Keratinocyte (primary cell): ENCODE data around the gene BMF. TPM values are rescaled to one million over a fixed set of nuclear protein-coding genes. Genes with fewer than 3 reads are reported as not detected.

Experiments used
- DNase-seq: peaks from one replicate; pipeline ENCODE4 v3.0.0-alpha.2; 2011; ENCODE audit warnings: low read depth, missing footprints, low spot score
- FAIRE-seq: peaks from 2 replicates; lab custom pipeline; 2011; peaks lifted over from hg19 to GRCh38; lab: Jason Lieb, UNC
- H2AFZ ChIP-seq: 2 replicates; pipeline ENCODE4 v1.6.0; 2012; ENCODE audit warnings: low read length, control low read depth, inconsistent platforms; ENCODE audit not compliant: control insufficient read depth
- H3K27ac ChIP-seq: 2 replicates; pipeline ENCODE4 v1.5.1; 2011; ENCODE audit warnings: low read length; ENCODE audit not compliant: control insufficient read depth, insufficient read depth
- H3K27me3 ChIP-seq: 3 replicates; pipeline ENCODE4 v1.6.0; 2011; ENCODE audit warnings: low read length; ENCODE audit not compliant: control insufficient read depth, insufficient read depth; ENCODE audit errors: extremely low read depth
- H3K36me3 ChIP-seq, 2 experiments: 2 replicates in 1 of 2; 3 replicates in 1 of 2; pipeline ENCODE4 v1.5.1; 2011; ENCODE audit warnings: low read length in 2 of 2, mild to moderate bottlenecking in 1 of 2; ENCODE audit not compliant: control insufficient read depth in 2 of 2, insufficient read depth in 2 of 2; ENCODE audit errors: extremely low read depth in 1 of 2
- H3K4me1 ChIP-seq: 3 replicates; pipeline ENCODE4 v1.5.1; 2011; ENCODE audit warnings: low read length; ENCODE audit not compliant: control insufficient read depth, insufficient read depth; ENCODE audit errors: extremely low read depth
- H3K4me2 ChIP-seq: 3 replicates; pipeline ENCODE4 v1.6.0; 2011; ENCODE audit warnings: low read depth, low read length; ENCODE audit not compliant: control insufficient read depth, insufficient read depth; ENCODE audit errors: extremely low read depth
- H3K4me3 ChIP-seq, 3 experiments: fragments of 200-600 bp in 1 of 3; sonication (generic) in 1 of 3; 2 replicates in 2 of 3; 3 replicates in 1 of 3; pipeline ENCODE4 v1.5.1; 2011 to 2016; ENCODE audit warnings: low read length in 3 of 3, mild to moderate bottlenecking in 3 of 3, control low read depth in 2 of 3, inconsistent platforms in 1 of 3, low read depth in 1 of 3, mixed read lengths in 1 of 3, mixed run types in 1 of 3, moderate library complexity in 1 of 3; ENCODE audit not compliant: control insufficient read depth in 2 of 3, insufficient read depth in 2 of 3; ENCODE audit errors: extremely low read depth in 1 of 3
- H3K79me2 ChIP-seq: 2 replicates; pipeline ENCODE4 v1.6.0; 2012; ENCODE audit warnings: low read length; ENCODE audit not compliant: control insufficient read depth, insufficient read depth
- H3K9ac ChIP-seq: 3 replicates; pipeline ENCODE4 v1.6.0; 2011; ENCODE audit warnings: low read length; ENCODE audit not compliant: control insufficient read depth, insufficient read depth; ENCODE audit errors: extremely low read depth
- H3K9me1 ChIP-seq: 3 replicates; pipeline ENCODE4 v1.6.0; 2011; ENCODE audit warnings: low read length; ENCODE audit not compliant: control insufficient read depth, insufficient read depth; ENCODE audit errors: extremely low read depth
- H3K9me3 ChIP-seq: 2 replicates; pipeline ENCODE4 v1.5.1; 2012; ENCODE audit warnings: low read depth, low read length; ENCODE audit not compliant: control insufficient read depth
- H4K20me1 ChIP-seq: 3 replicates; pipeline ENCODE4 v1.6.0; 2011; ENCODE audit warnings: low read length; ENCODE audit not compliant: control insufficient read depth, insufficient read depth; ENCODE audit errors: extremely low read depth
- EZH2 ChIP-seq: IDR thresholded peaks from one replicate; pipeline ENCODE4 v1.6.1; 2012; ENCODE audit warnings: inconsistent platforms, mild to moderate bottlenecking, low read length, moderate library complexity
- dilution Hi-C: fragments of 300-500 bp; cut with MboI; formaldehyde crosslinking; loops from one replicate; pipeline ENCODE4 v1.7.0; 2020; ENCODE audit warnings: low sequenced_read_pairs; ENCODE audit not compliant: extremely low pct_ligation_motif_present
- polyA plus RNA-seq, 5 experiments: library from polyadenylated mRNA; depleted of rRNA in 3 of 5; stranded (reverse) in 3 of 5; stranded (forward) in 1 of 5; unstranded in 1 of 5; fragments of >200 nt; gene quantifications; 1 replicate in 1 of 5; 2 replicates in 3 of 5; 3 replicates in 1 of 5; pipeline versions ENCODE4 v1.2.1 to v1.2.3, GENCODE V29; 2011 to 2012; ENCODE audit warnings: missing spikeins in 2 of 5, low read depth in 1 of 5, low replicate concordance in 1 of 5
- TF ChIP-seq, protein P1 (sequence below), 3 experiments: IDR thresholded peaks in 1 of 3; conservative IDR thresholded peaks in 1 of 3; optimal IDR thresholded peaks in 1 of 3; 2 replicates in 2 of 3; 3 replicates in 1 of 3; pipeline versions ENCODE3 to v1.5.1; 2011; ENCODE audit warnings: low read length in 3 of 3, mild to moderate bottlenecking in 3 of 3, moderate library complexity in 2 of 3, control low read depth in 1 of 3, inconsistent platforms in 1 of 3; ENCODE audit not compliant: insufficient read depth in 2 of 3; ENCODE audit errors: extremely low read depth in 1 of 3

BMF gene
- polyA plus RNA-seq, 1 donor (not counting 4 experiments of a cell fraction or from before 2014, with no cell fraction given), result 0.13 TPM

DNA sequence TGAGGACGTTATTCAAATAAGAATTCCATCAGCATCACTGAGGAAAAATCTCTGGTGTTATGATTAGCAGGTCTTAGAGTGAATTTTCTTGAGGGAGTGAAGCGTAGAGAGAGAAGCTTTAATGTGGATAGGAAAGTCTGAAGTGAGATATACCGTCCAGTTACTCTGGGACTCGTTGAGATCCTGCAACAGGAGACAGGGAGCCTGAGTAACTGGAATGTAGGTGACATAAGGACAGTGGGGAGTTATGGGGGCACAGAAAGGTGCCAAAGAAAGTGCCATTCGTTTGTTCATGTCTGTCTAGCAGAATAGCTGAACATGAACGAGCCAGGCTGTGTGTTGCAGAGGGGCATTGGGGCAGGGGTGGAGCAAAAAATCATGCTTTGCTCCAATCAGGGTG, 42.8 kb upstream of the BMF start:
- H3K4me2 ChIP-seq, result peak overlapping the region; percentile 43
- TF ChIP-seq, protein P1, sequence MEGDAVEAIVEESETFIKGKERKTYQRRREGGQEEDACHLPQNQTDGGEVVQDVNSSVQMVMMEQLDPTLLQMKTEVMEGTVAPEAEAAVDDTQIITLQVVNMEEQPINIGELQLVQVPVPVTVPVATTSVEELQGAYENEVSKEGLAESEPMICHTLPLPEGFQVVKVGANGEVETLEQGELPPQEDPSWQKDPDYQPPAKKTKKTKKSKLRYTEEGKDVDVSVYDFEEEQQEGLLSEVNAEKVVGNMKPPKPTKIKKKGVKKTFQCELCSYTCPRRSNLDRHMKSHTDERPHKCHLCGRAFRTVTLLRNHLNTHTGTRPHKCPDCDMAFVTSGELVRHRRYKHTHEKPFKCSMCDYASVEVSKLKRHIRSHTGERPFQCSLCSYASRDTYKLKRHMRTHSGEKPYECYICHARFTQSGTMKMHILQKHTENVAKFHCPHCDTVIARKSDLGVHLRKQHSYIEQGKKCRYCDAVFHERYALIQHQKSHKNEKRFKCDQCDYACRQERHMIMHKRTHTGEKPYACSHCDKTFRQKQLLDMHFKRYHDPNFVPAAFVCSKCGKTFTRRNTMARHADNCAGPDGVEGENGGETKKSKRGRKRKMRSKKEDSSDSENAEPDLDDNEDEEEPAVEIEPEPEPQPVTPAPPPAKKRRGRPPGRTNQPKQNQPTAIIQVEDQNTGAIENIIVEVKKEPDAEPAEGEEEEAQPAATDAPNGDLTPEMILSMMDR (optimal IDR thresholded peaks at IDR 0.05 in 1 of 3, IDR thresholded peaks at IDR 0.05 in 1 of 3, conservative IDR thresholded peaks at IDR 0.05 in 1 of 3; ENCODE audit: extremely low read depth in 1 of 3, insufficient read depth in 2 of 3, low read length in 3 of 3), result no peak
- no peak for TF ChIP-seq EZH2
- no peak overlapping the region for H3K9ac ChIP-seq
- no peaks in the 10 kb centered on the region for H3K9me1 ChIP-seq
- dilution Hi-C loops, result no loop called here
- H4K20me1 ChIP-seq, result no peaks in the 10 kb centered on the region
- DNase-seq (no peak), FAIRE-seq (no peak)
- no peaks in the 10 kb centered on the region for H3K27me3 ChIP-seq
- H3K9me3 ChIP-seq, result no peaks in the 10 kb centered on the region
- no peak overlapping the region for H2AFZ ChIP-seq
- no peaks in the 10 kb centered on the region for H3K36me3 ChIP-seq
- H3K27ac ChIP-seq, result no peak overlapping the region
- H3K4me3 ChIP-seq, result no peak overlapping the region
- H3K79me2 ChIP-seq, result no peaks in the 10 kb centered on the region
- peaks cover 49% of the 10 kb centered on the region for H3K4me1 ChIP-seq

DNA sequence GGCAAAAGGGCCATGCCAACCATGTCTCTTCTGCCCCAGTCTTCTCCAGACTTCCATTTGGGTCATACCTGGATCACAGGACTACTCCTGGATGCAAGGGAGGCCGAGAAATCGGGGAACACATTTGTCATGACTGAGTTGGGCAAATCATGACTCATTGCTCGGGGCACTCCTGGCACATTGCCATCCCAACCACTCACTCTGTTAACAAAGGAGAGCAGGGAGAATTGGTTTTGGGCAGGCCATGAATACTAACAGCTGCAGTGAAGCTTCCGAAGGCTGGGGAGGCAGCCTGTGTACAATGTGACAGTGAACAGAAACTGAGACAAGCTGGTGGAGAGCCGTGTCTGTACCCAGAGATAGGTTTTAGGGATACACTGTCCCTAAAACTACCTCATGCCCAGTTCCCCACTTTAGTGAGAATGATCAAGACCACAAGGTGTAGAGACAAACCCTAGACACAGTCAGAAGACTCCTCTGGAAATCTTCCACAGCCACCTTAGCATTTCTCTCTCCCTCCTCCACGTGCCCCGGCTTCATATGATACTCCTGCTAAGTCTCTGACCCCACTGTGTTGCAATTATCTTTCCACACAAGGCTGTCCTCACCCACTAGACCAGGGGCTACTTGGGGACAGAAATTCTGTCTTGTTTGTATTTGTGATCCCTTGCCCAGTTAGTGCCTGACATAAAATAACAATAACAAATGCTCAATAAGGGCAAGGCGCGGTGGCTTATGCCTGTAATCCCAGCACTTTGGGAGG, 41.7 kb upstream of the BMF start:
- DNase-seq (peak; percentile 86), FAIRE-seq (peak; percentile 98)

More for the DNA sequence above, 41.7 kb upstream of the BMF start:
- Histone ChIP-seq H2AFZ (no peak overlapping the region), H3K9me3 (no peaks in the 10 kb centered on the region), H3K4me2 (peak overlapping the region; percentile 56), H3K36me3 (no peaks in the 10 kb centered on the region), H3K79me2 (no peaks in the 10 kb centered on the region), H3K27me3 (no peaks in the 10 kb centered on the region), H4K20me1 (no peaks in the 10 kb centered on the region), H3K4me1 (peaks cover 52% of the 10 kb centered on the region), H3K4me3 (no peak overlapping the region), H3K27ac (peak overlapping the region; percentile 16), H3K9ac (peak overlapping the region; percentile 48), H3K9me1 (no peaks in the 10 kb centered on the region)
- no peak for TF ChIP-seq EZH2
- TF ChIP-seq, protein P1 (optimal IDR thresholded peaks at IDR 0.05 in 1 of 3, IDR thresholded peaks at IDR 0.05 in 1 of 3, conservative IDR thresholded peaks at IDR 0.05 in 1 of 3; ENCODE audit: extremely low read depth in 1 of 3, insufficient read depth in 2 of 3, low read length in 3 of 3), result no peak
- dilution Hi-C loops, result no loop called here
